Upper lobe of left lung (tissue), 4 donors: Measurements from ENCODE around the gene PPM1A.

Experiments
- EP300 ChIP-seq, 4 donors: sonication (generic); formaldehyde crosslinking; IDR thresholded peaks; one replicate each; pipeline ENCODE4 v1.5.1; 2017; ENCODE audit warnings: antibody characterized with exemption in 4 of 4, control low read depth in 2 of 4
- POLR2A ChIP-seq, 4 donors: fragments of 450-650 bp; IDR thresholded peaks; one replicate each; pipeline ENCODE4 v1.5.1; 2016 to 2017; ENCODE audit warnings: antibody characterized with exemption in 4 of 4, mild to moderate bottlenecking in 2 of 4
- POLR2AphosphoS5 ChIP-seq, 2 donors: sonication (generic); formaldehyde crosslinking; IDR thresholded peaks; one replicate each; pipeline ENCODE4 v1.5.1; 2017; ENCODE audit warnings: antibody characterized with exemption in 2 of 2
- TF ChIP-seq, protein P1 (sequence below), 6 experiments: fragments of 450-650 bp in 4 of 6; fragments of 200-600 bp in 2 of 6; sonication (generic) in 2 of 6; IDR thresholded peaks; one replicate each; pipeline ENCODE4 v1.5.1; 2016 to 2019; ENCODE audit warnings: antibody characterized with exemption in 6 of 6

DNA sequence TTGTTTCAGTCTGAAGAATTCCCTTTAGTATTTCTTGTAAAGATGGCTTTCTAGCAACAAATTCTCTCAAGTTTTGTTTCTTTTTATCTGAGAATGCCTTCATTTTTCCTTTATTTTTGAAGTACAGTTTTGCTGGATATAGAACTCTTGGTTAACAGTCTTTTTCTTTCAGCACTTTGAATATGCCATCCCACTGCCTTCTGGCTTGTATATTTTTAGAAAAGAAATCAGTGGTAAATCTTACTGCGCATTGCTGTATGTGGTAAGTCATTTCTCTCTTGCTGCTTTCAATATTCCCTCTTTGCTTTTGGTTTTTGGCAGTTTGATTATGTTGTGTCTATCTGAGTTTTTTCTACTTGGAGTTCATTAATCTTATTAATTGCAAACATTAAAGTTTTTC is 16.8 kb upstream of the PPM1A start:
- TF ChIP-seq POLR2AphosphoS5 (IDR thresholded peaks at IDR 0.05) (no peak), EP300 (IDR thresholded peaks at IDR 0.05) (no peak), POLR2A (IDR thresholded peaks at IDR 0.05) (no peak)
- TF ChIP-seq, protein P1, sequence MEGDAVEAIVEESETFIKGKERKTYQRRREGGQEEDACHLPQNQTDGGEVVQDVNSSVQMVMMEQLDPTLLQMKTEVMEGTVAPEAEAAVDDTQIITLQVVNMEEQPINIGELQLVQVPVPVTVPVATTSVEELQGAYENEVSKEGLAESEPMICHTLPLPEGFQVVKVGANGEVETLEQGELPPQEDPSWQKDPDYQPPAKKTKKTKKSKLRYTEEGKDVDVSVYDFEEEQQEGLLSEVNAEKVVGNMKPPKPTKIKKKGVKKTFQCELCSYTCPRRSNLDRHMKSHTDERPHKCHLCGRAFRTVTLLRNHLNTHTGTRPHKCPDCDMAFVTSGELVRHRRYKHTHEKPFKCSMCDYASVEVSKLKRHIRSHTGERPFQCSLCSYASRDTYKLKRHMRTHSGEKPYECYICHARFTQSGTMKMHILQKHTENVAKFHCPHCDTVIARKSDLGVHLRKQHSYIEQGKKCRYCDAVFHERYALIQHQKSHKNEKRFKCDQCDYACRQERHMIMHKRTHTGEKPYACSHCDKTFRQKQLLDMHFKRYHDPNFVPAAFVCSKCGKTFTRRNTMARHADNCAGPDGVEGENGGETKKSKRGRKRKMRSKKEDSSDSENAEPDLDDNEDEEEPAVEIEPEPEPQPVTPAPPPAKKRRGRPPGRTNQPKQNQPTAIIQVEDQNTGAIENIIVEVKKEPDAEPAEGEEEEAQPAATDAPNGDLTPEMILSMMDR (IDR thresholded peaks at IDR 0.05), result no peak
